ENCODE data around the gene ACO2. TPM values are rescaled to one million over a fixed set of nuclear protein-coding genes. Genes with fewer than 3 reads are reported as not detected.

ACO2 gene
- total and polyA plus RNA-seq, 10 of the 15 experiments (the other 5 are each of a cell fraction or from before 2014, with no cell fraction given) = 21.4 to 214 (median 88.5) TPM

- ChIA-PET RAD21 (ENCODE audit: unreplicated experiment) (interaction anchor here (0.7 kb wide), 1 partner anchor 109 kb away, joined by 4 read pairs; no protein-coding TSS in a partner anchor), CTCF (interaction anchor here (0.8 to 1.6 kb wide), 5 partner anchors 12 to 109 kb away, joined by 3 to 7 read pairs (median 3); no protein-coding TSS in a partner anchor), SMC1A (ENCODE audit: uncharacterized antibody, unreplicated experiment) (interaction anchor here (1.1 kb wide), 1 partner anchor 110 kb away, joined by 6 read pairs; no protein-coding TSS in a partner anchor), POLR2A (interaction anchor here (0.6 kb wide), 1 partner anchor 38 kb away, joined by 6 read pairs; no protein-coding TSS in a partner anchor)
- no peak overlapping the region for H3K9ac ChIP-seq (ENCODE audit: control insufficient read depth, insufficient read depth, low read length)
- H3K79me2 ChIP-seq (ENCODE audit: control insufficient read depth, insufficient read depth, low read length) = no peaks in the 10 kb centered on the region
- H2AFZ ChIP-seq (ENCODE audit: control insufficient read depth, low read depth, low read length) = no peak overlapping the region
- BruUV-seq (replicated peaks) = no TSS peak
- H3K9me3 ChIP-seq (replicated peaks; ENCODE audit: control insufficient read depth, insufficient read depth, low read length) = no peaks in the 10 kb centered on the region
- H3K27me3 ChIP-seq (replicated peaks in 1 of 2; ENCODE audit: control insufficient read depth in 2 of 2, insufficient read depth in 2 of 2, low read length in 1 of 2) = no peaks in the 10 kb centered on the region
- FAIRE-seq (no peak), ATAC-seq (no peak), DNase-seq (ENCODE audit: low read depth, low spot score) (no peak)
- TF ChIP-seq MAX (IDR thresholded peaks at IDR 0.05; ENCODE audit: low read depth, low read length) = no peak
- no peak for TF ChIP-seq CBX5 (IDR thresholded peaks at IDR 0.05; ENCODE audit: low read depth)
- TF ChIP-seq STAT3 (IDR thresholded peaks at IDR 0.05; ENCODE audit: low read depth, low read length) = no peak
- TF ChIP-seq ZNF207 (IDR thresholded peaks at IDR 0.05; ENCODE audit: borderline replicate concordance) = no peak
- TF ChIP-seq POLR2AphosphoS2 (IDR thresholded peaks at IDR 0.05; ENCODE audit: low read depth, low read length) = no peak
- no peak for TF ChIP-seq BRCA1 (IDR thresholded peaks at IDR 0.05; ENCODE audit: low read depth, low read length)
- no peaks in the 10 kb centered on the region for H4K20me1 ChIP-seq (ENCODE audit: control insufficient read depth, insufficient read depth)
- no peaks in the 10 kb centered on the region for H3K4me1 ChIP-seq (ENCODE audit: control insufficient read depth, insufficient read depth, low read length)
- peaks cover 23 to 73% of the 10 kb centered on the region in 2 experiments for H3K36me3 ChIP-seq (ENCODE audit: control insufficient read depth in 2 of 2, insufficient read depth in 2 of 2, low read length in 1 of 2)
- no peak overlapping the region for H3K4me3 ChIP-seq
- no peak overlapping the region for H3K27ac ChIP-seq (ENCODE audit: control insufficient read depth, insufficient read depth)
- WGBS (ENCODE audit: insufficient coverage, insufficient replicate concordance, low lambda C conversion rate, missing lambda C conversion rate) = 84% methylated on average over 4 of the region's 5 CpGs
- intact Hi-C loops (cut with micrococcal nuclease; ENCODE audit: unreplicated experiment) = no loop called here
- in situ Hi-C loops (cut with MboI) = no loop called here
- no peak overlapping the region for H3K4me2 ChIP-seq (ENCODE audit: control insufficient read depth, insufficient read depth)
These were observed 44.5 kb downstream of the ACO2 start for GRCh38 chr22:41513391-41513790.

GRCh38 chr22:41516462-41516861 is 47.5 kb downstream of the ACO2 start:
- ATAC-seq (0 out of 3 replicates have a peak, but pooled peaks have one; percentile 27), DNase-seq (ENCODE audit: low read depth, low spot score) (no peak), FAIRE-seq (no peak)
- H3K36me3 ChIP-seq (ENCODE audit: control insufficient read depth in 2 of 2, insufficient read depth in 2 of 2, low read length in 1 of 2) = peaks cover 17 to 60% of the 10 kb centered on the region in 2 experiments
- ChIA-PET POLR2A (interaction anchor here (0.6 to 1.5 kb wide), 2 partner anchors 39 to 113 kb away, joined by 3 read pairs; no protein-coding TSS in a partner anchor), CTCF (interaction anchor here (1.1 to 6.2 kb wide), 13 partner anchors 10 to 116 kb away, joined by 3 to 141 read pairs (median 10); partner anchors contain the start of genes ACO2, PHF5A and POLR3H), SMC1A (ENCODE audit: uncharacterized antibody, unreplicated experiment) (interaction anchor here (1.1 to 4.7 kb wide), 3 partner anchors 37 to 113 kb away, joined by 3 to 57 read pairs (median 14); partner anchors contain the start of genes ACO2 and PHF5A), RAD21 (ENCODE audit: unreplicated experiment) (interaction anchor here (1.1 to 4.9 kb wide), 4 partner anchors 37 to 135 kb away, joined by 4 to 67 read pairs (median 6); partner anchors contain the start of gene TEF)
- H3K4me1 ChIP-seq (ENCODE audit: control insufficient read depth, insufficient read depth, low read length) = no peaks in the 10 kb centered on the region
- no peak overlapping the region for H3K4me3 ChIP-seq
- no peak overlapping the region for H3K9ac ChIP-seq (ENCODE audit: control insufficient read depth, insufficient read depth, low read length)
- no peak overlapping the region for H3K27ac ChIP-seq (ENCODE audit: control insufficient read depth, insufficient read depth)
- H3K27me3 ChIP-seq (replicated peaks in 1 of 2; ENCODE audit: control insufficient read depth in 2 of 2, insufficient read depth in 2 of 2, low read length in 1 of 2) = no peaks in the 10 kb centered on the region
- H2AFZ ChIP-seq (ENCODE audit: control insufficient read depth, low read depth, low read length) = no peak overlapping the region
- H3K4me2 ChIP-seq (ENCODE audit: control insufficient read depth, insufficient read depth) = no peak overlapping the region
- H4K20me1 ChIP-seq (ENCODE audit: control insufficient read depth, insufficient read depth) = no peaks in the 10 kb centered on the region
- H3K9me3 ChIP-seq (replicated peaks; ENCODE audit: control insufficient read depth, insufficient read depth, low read length) = no peaks in the 10 kb centered on the region
- BruUV-seq (replicated peaks) = no TSS peak
- in situ Hi-C loops (cut with MboI) (loop anchor here (5.0 kb wide), 1 partner anchor 114 kb away; no protein-coding TSS in a partner anchor), intact Hi-C loops (cut with micrococcal nuclease; ENCODE audit: unreplicated experiment) (no loop called here)
- 95% methylated on average over 8 of the region's 8 CpGs for WGBS (ENCODE audit: insufficient coverage, insufficient replicate concordance, low lambda C conversion rate, missing lambda C conversion rate)
- H3K79me2 ChIP-seq (ENCODE audit: control insufficient read depth, insufficient read depth, low read length) = no peaks in the 10 kb centered on the region
- TF ChIP-seq E2F8 (IDR thresholded peaks at IDR 0.05; ENCODE audit: low read depth, partially characterized antibody) (no peak), ZZZ3 (IDR thresholded peaks at IDR 0.05; ENCODE audit: control insufficient read depth, insufficient read length, low read depth) (no peak), SIN3A (IDR thresholded peaks at IDR 0.05; ENCODE audit: low read depth, low read length) (no peak), NRF1 (conservative IDR thresholded peaks at IDR 0.05; ENCODE audit: low read depth, low read length) (no peak), SPI1 (IDR thresholded peaks at IDR 0.05; ENCODE audit: borderline replicate concordance, insufficient read depth, low read depth, low read length) (no peak), MXI1 (IDR thresholded peaks at IDR 0.05; ENCODE audit: low read depth, low read length) (no peak), SREBF2 (IDR thresholded peaks at IDR 0.05; ENCODE audit: low read length) (no peak), STAT3 (IDR thresholded peaks at IDR 0.05; ENCODE audit: low read depth, low read length) (no peak), PML (IDR thresholded peaks at IDR 0.05; ENCODE audit: low read length) (no peak), EZH2 (IDR thresholded peaks at IDR 0.05; ENCODE audit: borderline replicate concordance, control insufficient read depth, low read depth, low read length) (no peak)

Measured in GM12878 (cell line).